ENCODE data around the gene MIX23.

DNA sequence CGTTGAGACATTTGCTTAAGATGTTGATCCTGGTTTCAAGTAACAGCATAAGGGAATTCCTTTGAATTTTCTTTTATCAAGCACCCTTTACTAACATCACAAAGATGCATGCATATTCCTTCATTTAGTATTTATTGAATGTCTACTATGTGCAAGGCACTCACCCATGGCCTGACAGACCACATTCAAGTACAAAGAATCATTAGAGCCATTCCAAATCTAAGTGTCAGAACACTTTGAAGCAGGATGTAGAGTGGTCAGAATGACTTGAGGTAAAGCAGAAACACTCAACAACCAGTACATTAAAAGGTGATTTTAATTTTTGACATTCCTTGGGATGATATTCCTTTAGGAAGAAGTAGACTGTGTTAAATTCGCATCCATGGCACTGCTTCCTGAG is 38.8 kb upstream of the MIX23 start:
- no peak for TF ChIP-seq POLR2A (IDR thresholded peaks at IDR 0.05)
- no peak for TF ChIP-seq CTCF (IDR thresholded peaks at IDR 0.05)

Data from thyroid gland (tissue), 4 donors.